GM06990 (cell line): ENCODE data around the gene KIAA1328.
A peak's percentile ranks its signal among the peaks of the same experiment; 100 is the strongest.
"Not testable (repeated sequence)": the region's sequence is repeated elsewhere in the genome, so short reads cannot be mapped to it uniquely, and the experiment has no call there.

Experiments used
- DNase-seq: peaks from one replicate; pipeline ENCODE4 v3.0.0-alpha.2; 2011; ENCODE audit not compliant: insufficient read length; ENCODE audit errors: extremely low read depth
- H3K27me3 ChIP-seq: replicated peaks from 2 replicates; pipeline ENCODE4 v1.6.0; 2011; ENCODE audit warnings: low read length; ENCODE audit not compliant: control insufficient read depth, insufficient read depth
- H3K36me3 ChIP-seq: 2 replicates; pipeline ENCODE4 v1.5.1; 2011; ENCODE audit warnings: low read length; ENCODE audit not compliant: control insufficient read depth, insufficient read depth
- H3K4me3 ChIP-seq: replicated peaks from 2 replicates; pipeline ENCODE4 v1.5.1; 2011; ENCODE audit warnings: low read depth, mild to moderate bottlenecking, control low read depth, low read length
- TF ChIP-seq, protein P1 (sequence below): IDR thresholded peaks from 2 replicates; pipeline ENCODE4 v1.5.1; 2011; ENCODE audit warnings: low read length, control low read depth, mild to moderate bottlenecking, inconsistent platforms; ENCODE audit not compliant: insufficient read depth, poor library complexity, severe bottlenecking

The KIAA1328 gene

DNA sequence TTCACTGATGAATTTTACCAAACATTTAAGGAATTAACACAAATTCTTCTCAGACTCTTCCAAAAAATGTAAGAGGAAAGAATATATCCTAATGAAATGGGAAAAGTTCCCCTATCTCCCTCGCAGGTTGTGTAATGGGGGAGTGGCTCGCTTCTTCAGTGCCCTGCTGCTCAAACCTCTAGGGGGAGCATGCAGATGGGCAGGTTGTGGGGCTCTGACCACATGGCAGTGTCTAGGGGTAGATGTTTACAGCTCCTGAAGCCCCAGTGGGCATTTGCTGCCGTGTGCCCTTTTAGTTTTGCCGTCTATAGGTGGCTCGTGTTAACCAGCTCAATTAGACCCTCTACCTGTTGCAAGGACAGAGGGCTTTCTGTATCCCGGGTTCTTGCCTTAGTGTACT lies 338.0 kb downstream of the KIAA1328 start:
- not testable (repeated sequence) for H3K27me3 ChIP-seq, H3K4me3 ChIP-seq, H3K36me3 ChIP-seq, DNase-seq
- TF ChIP-seq, protein P1, sequence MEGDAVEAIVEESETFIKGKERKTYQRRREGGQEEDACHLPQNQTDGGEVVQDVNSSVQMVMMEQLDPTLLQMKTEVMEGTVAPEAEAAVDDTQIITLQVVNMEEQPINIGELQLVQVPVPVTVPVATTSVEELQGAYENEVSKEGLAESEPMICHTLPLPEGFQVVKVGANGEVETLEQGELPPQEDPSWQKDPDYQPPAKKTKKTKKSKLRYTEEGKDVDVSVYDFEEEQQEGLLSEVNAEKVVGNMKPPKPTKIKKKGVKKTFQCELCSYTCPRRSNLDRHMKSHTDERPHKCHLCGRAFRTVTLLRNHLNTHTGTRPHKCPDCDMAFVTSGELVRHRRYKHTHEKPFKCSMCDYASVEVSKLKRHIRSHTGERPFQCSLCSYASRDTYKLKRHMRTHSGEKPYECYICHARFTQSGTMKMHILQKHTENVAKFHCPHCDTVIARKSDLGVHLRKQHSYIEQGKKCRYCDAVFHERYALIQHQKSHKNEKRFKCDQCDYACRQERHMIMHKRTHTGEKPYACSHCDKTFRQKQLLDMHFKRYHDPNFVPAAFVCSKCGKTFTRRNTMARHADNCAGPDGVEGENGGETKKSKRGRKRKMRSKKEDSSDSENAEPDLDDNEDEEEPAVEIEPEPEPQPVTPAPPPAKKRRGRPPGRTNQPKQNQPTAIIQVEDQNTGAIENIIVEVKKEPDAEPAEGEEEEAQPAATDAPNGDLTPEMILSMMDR = peak; percentile 15

DNA sequence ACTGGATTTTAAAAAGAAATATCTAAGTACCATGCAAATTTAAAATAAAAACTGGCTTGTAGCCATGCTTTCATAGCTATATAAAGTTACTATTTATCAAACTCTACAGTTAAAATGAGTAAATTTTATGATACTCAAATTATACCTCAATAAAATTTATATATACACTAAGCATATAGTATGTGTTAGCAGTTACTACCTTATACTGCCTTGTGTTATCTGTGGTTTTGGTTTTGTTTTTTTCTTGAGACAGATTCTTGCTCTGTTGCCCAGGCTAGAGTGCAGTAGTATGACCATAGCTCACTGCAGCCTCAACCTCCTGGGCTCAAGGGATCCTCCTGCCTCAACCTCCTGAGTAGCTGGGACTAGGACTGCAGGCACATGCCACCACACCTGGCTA lies 342.1 kb downstream of the KIAA1328 start:
- no peak overlapping the region for H3K4me3 ChIP-seq
- no peaks in the 10 kb centered on the region for H3K36me3 ChIP-seq
- TF ChIP-seq, protein P1 = no peak
- DNase-seq = no peak
- H3K27me3 ChIP-seq = no peaks in the 10 kb centered on the region

DNA sequence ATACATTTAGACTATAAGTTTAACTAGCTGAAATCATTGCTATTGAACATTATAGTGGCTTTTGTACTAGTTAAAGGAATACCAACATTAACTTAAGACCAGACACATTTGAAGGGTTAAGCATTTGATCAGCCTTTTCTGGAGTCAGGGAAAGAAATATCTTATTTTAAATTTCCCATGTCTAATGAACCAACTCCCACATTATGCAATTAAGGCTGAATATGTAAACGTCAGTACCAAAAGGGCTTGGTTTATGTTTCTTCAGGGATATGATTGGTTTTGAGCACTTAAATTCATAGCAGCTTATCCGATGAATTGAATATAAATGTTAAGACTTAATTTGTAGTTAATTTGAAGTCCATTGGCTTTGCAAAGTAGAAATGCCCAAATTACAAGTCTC lies 344.5 kb downstream of the KIAA1328 start:
- DNase-seq = no peak
- Histone ChIP-seq H3K36me3 (no peaks in the 10 kb centered on the region), H3K27me3 (no peaks in the 10 kb centered on the region), H3K4me3 (no peak overlapping the region)
- TF ChIP-seq, protein P1 = no peak

DNA sequence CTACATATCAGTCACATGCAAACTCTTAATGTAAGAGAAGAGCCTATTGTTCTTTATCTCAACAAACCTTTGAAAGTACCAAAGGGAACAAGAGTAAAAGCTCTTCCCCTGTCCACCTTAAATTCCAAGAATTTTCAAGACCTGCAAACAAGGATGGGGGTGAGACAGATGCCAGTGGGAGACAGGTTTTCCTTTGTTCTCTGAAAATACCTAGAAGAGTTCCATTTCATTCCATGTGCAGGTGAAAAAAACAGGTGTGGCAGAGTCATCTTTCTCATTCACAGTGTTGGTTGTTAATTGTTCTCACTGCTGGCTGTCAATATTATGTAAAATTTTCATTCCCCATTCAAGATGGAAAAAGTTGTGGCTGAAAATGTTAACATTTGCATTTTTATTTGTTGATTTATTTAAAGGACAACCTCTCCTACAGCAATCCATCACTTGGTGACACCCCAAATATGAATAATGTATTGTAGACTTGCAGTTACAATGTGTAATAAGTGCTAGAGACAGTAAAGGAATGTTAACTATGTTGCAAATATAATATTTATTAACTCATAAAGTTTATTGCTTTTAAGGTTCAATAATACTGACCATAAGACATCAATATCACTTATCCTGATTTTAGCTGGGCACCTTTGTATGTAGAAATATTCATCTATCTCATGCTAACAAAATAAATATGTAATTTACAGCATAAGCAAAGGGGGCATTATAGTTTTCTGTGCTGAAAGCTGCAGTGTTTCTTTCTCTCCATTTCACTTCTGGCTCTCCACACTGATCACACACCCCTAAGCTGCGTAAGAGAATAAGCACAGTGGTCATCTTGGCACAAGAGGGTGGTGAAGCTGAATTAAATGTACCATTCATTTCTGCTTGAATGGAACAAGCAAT lies 347.0 kb downstream of the KIAA1328 start:
- H3K4me3 ChIP-seq = no peak overlapping the region
- DNase-seq = no peak
- TF ChIP-seq, protein P1 = no peak
- H3K36me3 ChIP-seq = no peaks in the 10 kb centered on the region
- H3K27me3 ChIP-seq = no peaks in the 10 kb centered on the region

DNA sequence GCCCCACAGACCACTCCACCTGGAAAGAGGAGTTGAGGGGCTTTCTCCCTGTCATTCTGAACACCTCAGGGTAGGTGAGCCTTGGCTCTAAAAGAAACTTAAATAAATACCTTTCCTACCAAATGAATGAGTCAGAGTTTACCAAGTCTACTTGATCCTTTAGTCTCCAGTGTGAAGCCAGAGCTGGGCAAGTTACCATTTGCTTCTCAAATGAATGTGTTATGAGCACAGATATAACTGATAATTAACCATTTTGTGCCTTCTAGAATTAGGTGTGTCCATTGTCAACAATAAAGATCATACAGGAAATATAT lies 347.7 kb downstream of the KIAA1328 start:
- H3K4me3 ChIP-seq = no peak overlapping the region
- DNase-seq = no peak

More for the DNA sequence above, 347.7 kb downstream of the KIAA1328 start:
- TF ChIP-seq, protein P1 = no peak
- Histone ChIP-seq H3K36me3 (no peaks in the 10 kb centered on the region), H3K27me3 (no peaks in the 10 kb centered on the region)
